Measurements from ENCODE around the gene CHIT1.

Gene CHIT1

DNA sequence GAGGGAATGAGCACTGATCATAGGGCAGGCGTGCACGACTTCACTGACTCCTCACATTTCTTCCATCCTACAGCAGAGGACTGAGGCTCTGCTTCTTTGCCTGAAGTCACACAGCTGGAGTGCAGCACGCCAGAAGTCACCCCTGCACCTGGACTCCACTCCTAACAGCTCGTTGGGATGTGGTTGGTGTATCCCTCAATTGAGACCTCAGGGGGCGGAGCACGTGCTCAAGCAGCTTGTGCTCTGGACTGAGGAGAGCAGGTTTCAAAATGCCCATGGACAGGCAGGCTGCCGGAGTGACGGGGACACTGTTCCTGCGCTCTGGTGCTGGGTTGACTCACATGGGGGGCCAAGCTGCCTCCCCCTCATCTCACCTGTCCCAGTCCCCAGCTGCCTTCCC lies 13.9 kb downstream of the CHIT1 start:
- no peak for DNase-seq

DNA sequence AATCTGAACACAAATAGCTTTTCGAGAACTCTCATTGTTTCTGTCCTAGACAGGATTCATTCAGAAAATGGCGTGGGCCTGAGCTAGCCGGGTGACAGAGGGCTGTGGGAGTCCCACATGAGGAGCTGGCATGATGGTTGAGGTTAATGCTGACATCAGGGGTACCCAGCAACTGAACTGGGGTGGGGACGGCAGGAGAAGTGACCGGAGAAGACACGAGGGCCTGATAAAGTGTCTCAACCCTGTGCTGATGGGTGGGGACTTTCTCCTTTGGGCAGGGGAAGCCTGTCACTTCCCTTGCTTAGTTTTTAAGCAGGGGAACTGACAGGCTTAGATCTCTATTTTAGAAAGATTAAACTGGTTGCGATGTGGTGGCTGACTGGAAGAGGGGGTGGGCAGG lies 14.6 kb downstream of the CHIT1 start:
- no peak for DNase-seq

DNA sequence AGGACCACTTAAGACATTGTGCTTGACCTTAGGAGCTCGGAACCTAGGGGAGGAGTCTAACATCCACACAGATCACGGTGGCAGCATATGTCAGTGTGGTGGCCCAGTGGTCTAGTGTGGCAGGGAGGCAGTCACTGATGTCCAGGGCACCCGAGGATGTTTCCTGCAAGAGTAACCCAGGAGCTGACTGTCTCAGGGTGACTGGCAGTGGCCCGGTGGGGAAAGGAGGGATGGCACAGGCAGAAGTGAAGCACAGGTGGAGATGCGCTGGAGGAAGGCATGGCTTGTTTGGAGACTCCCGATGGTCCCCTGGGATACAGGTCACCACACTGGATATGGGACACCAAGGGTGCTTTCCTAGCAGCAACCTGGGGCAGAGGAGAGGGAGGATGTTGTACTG lies 16.3 kb downstream of the CHIT1 start:
- DNase-seq = no peak

GRCh38 chr1:203211812-203212211 lies 17.7 kb downstream of the CHIT1 start:
- DNase-seq = no peak

- DNase-seq = no peak
Observed at GRCh38 chr1:203210988-203211387, 18.5 kb downstream of the CHIT1 start.

DNA sequence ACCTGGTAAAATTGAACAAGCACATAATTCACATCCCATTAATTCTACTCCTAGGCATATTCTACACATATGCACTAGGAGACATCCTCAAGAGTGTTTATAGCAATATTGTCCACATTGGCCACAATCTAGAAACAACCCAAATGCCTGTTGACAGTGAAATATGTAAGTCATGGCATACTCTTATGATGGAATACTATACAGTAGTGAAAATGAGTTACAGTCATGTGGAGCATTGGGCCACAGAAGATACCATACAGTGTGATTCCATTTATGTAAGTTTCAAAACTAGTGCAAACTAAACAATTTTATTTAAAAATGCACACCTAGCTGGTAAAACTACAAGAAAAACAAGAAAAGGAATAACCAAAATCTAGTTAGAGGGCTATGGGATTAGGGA lies 19.1 kb downstream of the CHIT1 start:
- DNase-seq = no peak

- DNase-seq = no peak
Observed at GRCh38 chr1:203208181-203208580, 21.3 kb downstream of the CHIT1 start.

DNA sequence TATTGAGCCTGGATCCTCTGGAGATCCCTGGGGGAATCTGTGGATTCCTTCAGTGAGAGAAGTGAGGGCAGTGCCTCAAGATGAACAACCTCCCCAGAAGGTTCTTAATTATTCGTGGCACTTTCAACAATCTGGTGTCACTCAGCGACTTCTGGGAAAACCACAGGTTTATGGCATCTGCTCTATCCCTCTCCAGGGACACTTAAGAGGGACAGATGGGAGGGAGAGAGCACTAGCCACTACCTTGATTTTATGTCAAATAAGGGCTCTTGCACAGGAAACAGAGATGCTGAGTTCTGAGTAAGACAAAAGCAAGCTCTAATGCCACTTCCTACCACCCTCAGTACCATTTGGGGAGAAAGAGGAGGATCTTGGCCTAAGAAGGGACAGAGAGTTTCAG lies 21.7 kb downstream of the CHIT1 start:
- no peak for DNase-seq

GRCh38 chr1:203206129-203206687 lies 23.3 kb downstream of the CHIT1 start:
- DNase-seq = peak; percentile 33

- DNase-seq = no peak
Observed at GRCh38 chr1:203204756-203205155, 24.7 kb downstream of the CHIT1 start.

DNA sequence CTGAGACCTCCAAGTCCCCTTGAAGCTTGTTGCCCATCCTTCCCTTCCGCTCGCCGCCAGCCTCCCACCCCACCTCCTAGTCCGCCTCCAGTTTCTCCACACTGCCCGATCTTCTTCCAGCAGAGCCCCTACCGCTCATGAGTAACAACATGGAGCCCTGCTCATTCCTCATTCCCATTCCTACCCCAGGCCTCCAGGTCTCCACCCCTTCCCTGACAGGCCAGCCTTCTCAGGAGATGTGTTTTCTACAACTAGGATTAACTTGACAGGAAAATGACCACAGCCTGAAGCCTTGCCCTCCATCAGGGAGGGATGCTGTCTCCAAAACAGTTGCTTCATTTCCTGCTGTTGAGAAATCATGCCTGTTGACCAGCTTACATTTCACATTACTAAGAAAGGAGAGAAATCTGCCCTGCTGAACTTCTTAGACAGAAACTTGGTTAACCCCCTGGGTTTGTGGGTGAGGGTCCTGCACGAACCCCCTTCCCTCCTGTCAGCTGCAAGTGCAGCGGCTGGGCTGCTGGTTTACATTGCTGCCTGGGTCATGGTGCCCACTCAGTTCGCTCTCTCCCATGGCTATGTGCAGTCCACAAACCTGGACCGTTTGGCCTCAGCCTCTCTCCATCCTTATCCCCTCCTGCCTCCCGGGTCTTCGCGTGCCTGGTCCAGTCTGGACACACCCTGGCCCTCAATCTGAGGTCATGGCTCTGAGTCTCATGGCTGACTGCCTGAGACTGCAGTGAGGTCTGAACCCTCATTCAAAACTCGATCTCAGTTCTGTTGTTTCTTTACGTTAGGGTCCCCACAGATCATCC lies 26.8 kb downstream of the CHIT1 start:
- peak; percentile 58 for DNase-seq

DNA sequence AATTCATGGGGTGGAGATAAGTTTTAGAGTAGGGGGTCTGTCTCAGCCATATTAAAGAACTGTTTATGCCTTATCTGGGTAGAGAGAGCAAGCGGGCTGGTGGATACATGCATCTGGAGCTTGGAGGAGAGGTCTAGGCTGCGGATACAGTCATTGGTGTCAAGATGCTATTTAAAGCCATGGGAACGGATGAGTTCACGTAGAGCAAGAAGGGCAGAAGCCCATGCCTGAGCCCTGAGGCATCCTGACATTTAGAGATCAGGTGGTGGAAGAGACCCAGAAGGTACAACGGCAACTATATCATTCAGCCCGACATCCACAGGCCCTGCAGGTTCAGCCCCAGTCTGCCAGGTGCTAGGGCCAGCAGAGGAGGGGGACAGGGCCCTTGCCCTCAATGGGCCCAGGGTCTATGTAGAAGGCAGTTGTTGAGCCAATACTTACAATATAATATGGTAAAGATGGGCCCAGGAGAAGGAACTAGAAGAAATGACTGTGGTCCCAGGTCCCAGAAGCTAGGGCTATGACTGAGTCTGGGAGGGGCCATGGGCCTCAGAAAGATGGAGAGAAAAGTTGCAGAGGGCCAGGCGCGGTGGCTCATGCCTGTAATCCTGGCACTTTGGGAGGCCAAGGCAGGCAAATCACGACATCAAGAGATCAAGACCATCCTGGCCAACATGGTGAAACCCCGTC lies 27.8 kb downstream of the CHIT1 start:
- DNase-seq = no peak

- no peak for DNase-seq
Observed at GRCh38 chr1:203200916-203201315, 28.6 kb downstream of the CHIT1 start.

DNA sequence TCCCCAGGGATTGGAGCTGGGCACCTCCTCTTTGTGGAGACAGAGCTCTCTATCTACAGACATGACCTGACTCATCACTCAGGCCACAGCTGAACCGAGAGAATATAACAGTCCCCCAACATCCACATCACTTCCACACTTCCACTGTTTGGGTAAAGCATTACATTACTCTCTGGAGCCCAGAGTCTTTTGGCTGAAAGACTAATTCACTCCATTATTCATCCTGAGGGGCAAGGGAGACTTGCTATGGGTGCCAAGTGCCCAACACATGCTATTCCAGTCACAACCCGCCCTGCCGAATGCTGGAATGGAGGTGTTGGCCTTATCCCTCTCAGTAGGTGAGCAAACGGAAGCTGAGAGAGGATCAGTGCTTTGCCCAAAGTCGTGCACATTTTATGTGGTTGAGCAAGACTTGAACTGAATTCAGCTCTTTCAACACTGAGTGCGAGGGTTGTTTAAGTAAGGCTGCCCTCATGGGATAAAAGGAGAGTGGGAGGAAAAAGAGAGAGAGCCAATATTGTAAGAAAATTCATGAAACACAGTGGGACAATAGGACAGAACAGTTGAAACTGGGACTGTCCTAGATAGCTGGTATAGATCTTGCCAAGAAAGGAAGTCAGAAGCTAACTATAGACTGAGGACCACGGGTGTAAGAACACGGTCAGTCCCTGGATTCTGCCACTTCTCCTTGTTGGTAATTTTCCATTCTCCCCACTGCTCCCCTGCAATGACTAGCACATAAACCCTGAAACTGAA lies 29.5 kb downstream of the CHIT1 start:
- DNase-seq = peak; percentile 56

GRCh38 chr1:203199481-203199815 lies 30.0 kb downstream of the CHIT1 start:
- DNase-seq = no peak

DNA sequence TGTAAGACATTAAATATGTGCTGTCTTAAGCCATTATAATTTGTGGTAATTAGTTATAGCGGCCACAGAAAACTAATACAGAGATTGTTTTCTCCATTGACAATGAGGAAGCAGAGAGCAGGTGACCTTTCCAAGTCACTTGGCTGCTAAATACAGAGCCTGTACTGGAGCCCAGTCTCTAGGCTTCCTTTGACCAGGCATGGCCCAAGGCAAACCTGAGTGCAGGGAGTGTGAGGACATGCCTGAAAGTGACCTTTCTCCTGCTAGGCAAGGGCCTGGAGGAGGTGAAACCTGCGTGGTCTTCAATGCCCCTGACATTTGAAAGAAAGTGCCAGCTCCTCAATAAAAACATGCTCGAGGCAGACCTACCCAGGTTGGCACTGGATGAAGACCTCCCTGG lies 30.5 kb downstream of the CHIT1 start:
- no peak for DNase-seq

DNA sequence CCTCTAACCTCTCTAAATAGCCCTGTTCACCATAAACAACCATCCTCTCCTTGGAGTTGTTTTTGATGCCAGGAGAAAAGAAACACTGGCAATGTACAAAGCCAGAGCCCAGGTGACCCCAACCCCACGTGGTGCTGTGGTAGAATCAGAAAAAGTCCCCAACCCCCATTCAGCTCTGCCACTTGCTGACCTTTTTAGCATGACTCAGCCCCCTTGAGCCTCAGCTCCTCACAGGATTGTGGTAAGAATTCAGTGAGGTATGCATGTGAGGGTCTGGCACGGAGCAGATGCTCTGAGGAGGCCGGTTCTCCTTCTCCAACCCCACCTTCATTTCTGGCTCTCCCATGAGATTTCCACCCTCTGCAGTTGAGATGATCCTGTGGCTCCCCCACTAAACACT lies 31.8 kb downstream of the CHIT1 start:
- DNase-seq = peak; percentile 85

DNA sequence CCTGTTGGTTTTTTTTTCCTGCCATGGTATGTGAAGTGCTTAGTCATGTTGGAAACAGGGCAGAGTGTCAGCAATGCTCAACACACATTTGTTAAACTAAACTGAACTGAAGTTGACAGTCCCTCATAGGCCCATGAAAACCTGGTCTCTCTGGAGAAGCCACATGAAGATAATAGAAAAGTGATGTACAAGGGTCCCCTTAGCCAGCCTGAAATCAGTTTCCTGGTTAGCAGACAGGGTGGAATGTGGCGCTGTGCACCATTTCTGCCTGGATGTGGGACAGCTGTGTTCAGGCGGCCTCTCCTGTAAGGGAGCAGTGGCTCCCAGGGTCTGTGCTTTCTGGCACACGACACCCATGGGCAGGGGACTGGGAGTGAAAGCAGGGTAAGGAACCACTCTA lies 33.1 kb downstream of the CHIT1 start:
- DNase-seq = peak; percentile 16

DNA sequence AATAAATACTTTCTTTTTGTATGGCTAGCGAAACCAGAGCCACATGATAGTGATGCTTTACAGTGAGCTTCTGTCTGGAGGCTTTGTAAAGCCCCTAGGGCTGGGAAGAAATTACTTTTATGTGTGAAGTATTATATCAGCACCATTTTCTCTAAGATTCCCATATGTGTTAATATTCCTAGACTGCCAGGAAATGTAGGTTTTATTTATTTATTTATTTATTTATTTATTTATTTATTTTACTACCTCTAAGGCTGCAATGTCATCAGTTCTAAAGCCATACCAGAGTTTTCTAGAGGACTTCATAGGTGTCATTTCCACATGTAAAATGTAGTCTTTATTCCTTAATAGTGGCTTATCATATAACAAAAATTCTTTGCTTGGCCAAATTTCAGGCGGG lies 38.5 kb downstream of the CHIT1 start:
- no peak for DNase-seq

DNA sequence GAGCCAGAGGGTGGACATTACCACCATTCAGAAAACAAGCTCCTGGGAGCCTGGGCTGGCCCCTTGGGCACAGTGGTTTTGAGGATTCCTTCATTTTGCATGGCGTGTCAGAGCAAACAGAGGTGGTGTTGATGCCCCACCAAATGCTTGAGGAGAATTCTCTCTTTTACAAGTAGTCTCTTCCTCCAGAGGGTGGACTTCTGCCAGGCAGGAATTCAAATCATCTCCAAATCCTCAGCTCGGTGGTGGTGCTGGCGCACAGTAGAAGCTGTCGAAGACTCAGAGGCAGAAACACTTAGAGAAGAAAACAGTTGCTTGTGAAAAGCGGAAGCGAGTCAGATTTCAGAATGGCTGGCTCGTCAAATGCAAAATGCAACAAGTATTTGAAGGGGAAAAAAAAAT lies 39.5 kb downstream of the CHIT1 start:
- DNase-seq = no peak

- DNase-seq = no peak
Observed at GRCh38 chr1:203188686-203189232, 40.7 kb downstream of the CHIT1 start.

DNA sequence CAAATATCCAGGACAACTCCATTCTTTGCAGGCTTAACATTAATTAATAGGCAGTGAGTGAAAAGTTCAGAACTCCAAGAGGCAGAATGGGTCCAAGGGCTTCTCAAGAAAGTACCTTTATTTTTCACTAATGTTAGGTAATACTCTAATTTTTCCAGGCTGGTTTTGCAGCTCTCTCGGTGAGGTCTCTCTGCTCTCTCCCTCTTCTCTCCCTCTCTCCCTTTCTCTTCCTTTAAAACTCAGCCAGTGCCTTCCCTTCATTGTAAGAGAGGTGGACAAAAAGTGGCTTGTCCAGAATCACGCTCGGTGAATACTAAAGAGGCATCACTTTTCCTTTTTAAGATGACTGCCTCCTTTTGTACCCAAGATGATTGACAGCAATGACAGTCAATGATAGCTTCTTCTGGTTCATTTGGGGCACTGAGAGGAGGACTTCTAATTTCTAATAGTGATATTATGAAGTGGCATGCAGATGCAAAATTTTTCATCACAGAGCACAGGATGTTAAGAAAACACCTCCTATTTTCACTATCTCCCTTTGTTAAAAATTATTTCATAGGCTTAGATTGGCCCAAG lies 41.7 kb downstream of the CHIT1 start:
- no peak for DNase-seq

GRCh38 chr1:203187304-203187685 lies 42.2 kb downstream of the CHIT1 start:
- DNase-seq = no peak
